Stimulated activated CD4-positive, alpha-beta T cell treated with anti-CD3 and anti-CD28 coated beads, Interleukin-2, amount 100 ng/mL, for 24 hours (primary cell): ENCODE data around the gene TMEM176B.
"Not testable (repeated sequence)": the region's sequence is repeated elsewhere in the genome, so short reads cannot be mapped to it uniquely, and the experiment has no call there.

Experiments
- DNase-seq, 2 donors: peaks; one replicate each; pipeline ENCODE4 v3.0.0-alpha.2; 2020

The TMEM176B gene

DNA sequence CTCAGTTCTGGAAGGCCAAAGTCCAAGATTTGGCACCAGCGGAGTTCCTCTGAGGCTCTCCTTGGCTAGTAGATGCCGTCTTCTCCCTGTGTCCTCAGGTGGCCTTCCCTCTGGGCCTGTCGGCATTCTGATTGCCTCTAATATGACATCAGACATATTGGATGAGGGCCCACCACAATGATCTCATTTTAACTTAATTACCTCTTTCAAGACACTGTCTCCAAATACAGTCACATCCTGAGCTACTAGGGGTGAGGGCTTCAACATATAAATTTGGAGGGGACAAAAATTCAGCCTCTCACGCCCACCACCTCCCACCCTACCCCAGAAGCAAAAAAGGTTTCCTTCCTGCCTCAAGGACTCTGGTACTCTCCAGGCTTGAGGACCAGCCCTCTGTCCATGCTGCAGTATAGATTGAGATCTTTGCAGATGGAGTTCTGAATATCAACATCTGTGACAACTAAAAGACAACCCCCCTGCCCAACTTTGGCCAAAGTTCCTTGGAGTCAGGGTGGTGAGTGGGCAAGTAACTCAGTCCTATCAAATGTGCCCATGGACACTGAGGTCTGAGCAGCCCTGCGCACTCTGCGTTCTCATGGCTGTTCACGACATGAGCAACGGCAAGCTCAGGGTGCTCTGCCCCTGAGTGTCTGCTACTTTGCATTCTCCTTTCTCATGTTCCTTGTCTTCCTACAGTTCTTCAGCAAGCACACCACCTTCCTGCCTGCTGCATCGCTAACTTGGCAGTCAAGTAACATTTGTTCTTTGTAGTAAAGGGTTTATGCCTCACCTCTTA lies 11.5 kb downstream of the TMEM176B start:
- no peak for DNase-seq

DNA sequence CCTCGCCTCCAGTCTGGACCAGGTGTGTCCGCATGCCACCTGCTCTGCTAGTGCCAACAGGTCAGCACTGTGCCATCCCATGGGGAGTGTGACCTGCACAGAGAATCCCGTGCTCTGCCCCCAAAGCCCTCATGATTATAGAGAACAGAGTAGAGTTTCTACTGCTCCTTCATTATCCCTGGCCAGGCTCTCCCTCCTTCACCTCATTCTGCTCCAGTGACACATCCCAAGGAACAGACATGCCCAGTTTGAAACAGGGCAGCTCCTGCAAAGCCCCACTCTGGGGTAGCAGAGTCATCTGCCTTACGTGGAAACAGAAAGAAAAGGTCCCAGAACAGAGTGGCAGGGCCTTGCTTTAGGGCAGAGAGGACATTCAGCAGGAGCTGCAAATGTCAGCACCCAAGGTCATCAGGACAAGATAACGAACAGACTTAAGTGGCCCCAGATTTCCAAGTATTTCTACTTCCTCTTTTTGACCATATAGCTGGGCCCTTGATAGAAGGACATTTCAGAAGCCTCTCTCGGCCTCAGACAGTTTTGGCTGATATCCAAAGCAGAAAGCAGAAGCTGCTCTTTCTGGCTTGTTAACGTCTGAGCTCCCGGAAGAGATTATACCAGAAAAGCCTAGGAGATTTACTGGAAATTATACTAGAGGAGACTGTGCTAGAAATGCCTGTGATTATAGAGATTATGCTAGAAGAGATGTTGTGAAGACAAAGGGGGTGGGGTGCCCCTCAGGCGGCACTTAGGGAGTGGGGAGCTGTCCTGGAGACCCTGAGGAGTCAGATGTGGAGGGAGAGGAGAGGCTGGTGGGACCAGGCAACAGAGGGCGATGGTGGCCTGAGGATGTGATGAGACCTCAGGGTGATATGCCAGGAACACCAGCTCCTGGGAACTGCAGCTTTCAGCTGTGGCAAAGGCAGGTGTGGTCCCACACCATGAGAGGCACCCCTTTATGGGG lies 12.6 kb downstream of the TMEM176B start:
- DNase-seq = no peak

- no peak for DNase-seq
Observed at GRCh38 chr7:150784954-150785353, 15.2 kb downstream of the TMEM176B start.

- no peak for DNase-seq
Observed at GRCh38 chr7:150784120-150784736, 15.9 kb downstream of the TMEM176B start.

GRCh38 chr7:150781961-150782360 lies 18.2 kb downstream of the TMEM176B start:
- no peak for DNase-seq

- no peak for DNase-seq
Observed at GRCh38 chr7:150781103-150781502, 19.1 kb downstream of the TMEM176B start.

DNA sequence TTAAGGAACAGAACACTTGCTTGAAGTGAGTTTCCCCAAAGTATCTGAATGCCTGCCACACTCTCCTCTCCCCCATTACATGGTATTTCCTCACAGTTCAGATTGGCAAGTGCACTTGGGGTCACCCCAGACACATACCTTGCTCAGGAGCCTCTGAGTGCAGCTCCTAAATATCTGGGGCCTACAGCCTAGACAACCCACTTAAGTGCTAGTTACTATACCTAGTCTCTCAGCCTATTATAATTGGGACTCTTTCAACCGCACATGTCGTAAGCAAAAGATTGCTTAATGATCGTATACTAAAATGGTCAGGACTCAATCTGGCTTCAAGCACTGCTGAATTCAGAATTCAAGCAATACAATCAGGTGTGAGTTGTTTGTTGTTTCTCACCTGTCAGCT lies 19.9 kb downstream of the TMEM176B start:
- no peak for DNase-seq

DNA sequence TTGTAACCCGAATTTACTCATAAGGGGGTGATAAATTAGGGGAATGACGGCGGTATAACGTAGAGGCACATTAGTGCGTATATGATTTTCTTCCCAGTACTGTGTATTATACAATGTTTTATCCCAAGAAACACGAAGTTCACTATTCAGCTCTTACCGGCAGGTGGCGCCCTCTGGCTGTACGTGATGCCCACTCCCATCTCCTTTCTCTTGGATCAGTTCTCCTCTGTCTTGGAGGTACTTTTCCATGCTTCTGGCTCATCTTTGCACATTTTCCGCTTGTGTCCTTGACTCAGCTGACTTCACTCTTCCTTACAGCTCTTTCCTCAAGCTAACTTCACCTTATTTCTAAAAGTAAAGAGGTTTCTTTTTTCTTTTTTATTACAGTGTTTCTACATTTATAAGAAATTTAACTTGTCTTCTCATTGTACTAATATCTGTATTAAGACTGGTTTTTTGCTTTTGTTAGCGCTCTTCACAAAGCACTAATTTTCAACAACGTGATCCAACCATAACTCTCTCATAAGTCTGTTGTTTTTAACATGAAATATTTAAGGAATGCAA lies 21.3 kb downstream of the TMEM176B start:
- peak; percentile 84 to 86 for DNase-seq

GRCh38 chr7:150778014-150778737 lies 22.0 kb downstream of the TMEM176B start:
- no peak for DNase-seq

DNA sequence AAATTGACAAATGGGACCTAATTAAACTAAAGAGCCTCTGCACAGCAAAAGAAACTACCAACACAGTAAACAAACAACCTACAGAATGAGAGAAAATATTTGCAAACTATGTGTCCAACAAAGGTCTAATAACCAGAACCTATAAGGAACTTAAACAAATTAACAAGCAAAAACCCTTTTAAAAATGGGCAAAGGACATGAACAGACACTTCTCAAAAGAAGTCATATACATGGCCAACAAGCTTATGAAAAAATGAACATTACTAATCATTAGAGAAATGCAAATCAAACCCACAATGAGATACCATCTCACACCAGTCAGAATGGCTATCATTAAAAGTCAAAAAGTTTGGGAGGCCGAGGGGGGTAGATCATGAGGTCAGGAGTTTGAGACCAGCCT lies 26.0 kb downstream of the TMEM176B start:
- DNase-seq = not testable (repeated sequence)

- no peak for DNase-seq
Observed at GRCh38 chr7:150769768-150770167, 30.4 kb downstream of the TMEM176B start.

DNA sequence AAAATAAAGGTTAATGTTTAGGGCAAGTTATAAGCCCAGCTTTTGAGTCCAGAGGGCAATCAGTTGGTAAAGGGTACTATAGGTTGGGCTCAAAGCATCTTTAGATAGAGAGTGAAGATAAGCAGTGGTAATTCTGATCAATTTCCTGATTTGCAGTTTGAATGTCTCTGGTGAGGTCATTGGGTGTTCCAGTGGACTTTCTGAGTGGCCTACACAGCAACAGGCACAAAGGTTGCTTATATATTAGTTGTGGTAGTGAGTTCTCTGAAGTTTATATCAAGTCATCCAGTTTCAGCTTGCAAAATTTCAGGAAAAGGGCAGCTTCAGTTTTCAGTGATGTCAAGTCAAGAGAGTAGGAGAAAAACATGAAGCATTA lies 33.8 kb downstream of the TMEM176B start:
- DNase-seq = no peak

GRCh38 chr7:150759479-150759878 lies 40.7 kb downstream of the TMEM176B start:
- DNase-seq = no peak

DNA sequence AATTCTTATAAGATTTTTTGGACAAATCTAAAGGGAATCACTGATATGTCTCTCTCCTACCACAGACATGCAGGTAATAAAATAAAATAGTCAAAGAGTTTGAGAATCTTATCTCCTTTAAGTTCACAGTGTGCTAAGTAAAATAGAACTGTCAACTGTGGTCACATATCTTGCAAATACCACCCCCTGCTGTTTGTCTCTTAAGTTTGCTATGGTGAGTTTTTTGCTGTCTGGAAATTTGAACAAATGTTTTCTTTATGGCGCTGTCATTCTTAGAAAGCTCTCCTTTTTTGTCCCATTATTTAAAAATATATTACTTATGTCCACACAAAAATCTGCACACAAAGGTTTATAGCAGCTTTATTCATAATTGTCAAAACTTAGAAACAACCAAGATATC lies 43.3 kb downstream of the TMEM176B start:
- DNase-seq = no peak

GRCh38 chr7:150756166-150756565 lies 44.0 kb downstream of the TMEM176B start:
- DNase-seq = peak in 1 of 2 donors; percentile 34

DNA sequence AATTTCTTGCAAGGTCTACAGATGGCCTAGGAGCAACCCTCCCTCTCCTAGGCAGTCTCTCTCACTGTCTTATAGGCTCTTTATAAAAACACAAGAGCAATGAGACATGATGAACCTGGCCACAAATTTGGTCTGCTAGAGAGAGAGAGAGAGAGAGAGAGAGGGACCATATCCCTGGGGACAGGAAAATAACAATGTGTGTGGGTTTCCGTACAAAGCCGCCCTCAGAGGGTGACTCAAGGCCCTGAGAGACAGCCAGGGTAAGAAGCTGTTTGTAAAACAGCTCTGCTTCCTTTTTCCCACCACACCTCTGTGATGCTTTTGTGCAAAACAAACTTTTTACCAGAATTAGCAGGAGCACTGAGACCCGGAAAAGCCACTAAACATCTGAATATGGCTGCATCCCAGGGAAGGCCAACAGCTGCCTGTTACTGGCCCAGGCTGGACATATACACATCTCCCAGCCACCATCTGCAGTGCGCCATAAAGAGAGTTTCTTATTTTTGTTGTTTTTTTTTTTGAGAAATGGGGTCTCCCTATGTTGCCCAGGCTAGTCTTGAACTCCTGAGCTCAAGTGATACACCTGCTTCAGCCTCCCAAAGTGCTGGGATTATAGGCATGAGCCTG lies 44.6 kb downstream of the TMEM176B start:
- peak; percentile 61 to 70 for DNase-seq

DNA sequence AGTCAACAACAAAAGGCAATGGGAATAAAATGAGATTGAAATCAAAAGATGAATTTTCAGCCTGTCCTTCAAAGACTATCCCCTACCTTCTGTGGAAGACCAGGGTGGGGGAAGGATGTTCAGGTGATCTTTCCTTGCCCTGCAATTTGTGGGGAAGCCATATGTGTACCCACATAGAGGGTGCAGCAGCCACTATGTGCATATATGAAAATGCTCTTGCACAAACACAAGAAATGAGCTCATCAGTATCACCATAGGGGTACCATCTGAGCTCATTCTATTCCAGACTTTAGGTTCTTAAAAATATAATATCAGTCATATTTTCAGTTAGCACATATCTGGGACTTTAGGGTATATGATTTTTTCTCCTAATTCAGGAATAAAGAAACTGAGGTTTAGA lies 45.2 kb downstream of the TMEM176B start:
- peak in 1 of 2 donors; percentile 24 for DNase-seq

DNA sequence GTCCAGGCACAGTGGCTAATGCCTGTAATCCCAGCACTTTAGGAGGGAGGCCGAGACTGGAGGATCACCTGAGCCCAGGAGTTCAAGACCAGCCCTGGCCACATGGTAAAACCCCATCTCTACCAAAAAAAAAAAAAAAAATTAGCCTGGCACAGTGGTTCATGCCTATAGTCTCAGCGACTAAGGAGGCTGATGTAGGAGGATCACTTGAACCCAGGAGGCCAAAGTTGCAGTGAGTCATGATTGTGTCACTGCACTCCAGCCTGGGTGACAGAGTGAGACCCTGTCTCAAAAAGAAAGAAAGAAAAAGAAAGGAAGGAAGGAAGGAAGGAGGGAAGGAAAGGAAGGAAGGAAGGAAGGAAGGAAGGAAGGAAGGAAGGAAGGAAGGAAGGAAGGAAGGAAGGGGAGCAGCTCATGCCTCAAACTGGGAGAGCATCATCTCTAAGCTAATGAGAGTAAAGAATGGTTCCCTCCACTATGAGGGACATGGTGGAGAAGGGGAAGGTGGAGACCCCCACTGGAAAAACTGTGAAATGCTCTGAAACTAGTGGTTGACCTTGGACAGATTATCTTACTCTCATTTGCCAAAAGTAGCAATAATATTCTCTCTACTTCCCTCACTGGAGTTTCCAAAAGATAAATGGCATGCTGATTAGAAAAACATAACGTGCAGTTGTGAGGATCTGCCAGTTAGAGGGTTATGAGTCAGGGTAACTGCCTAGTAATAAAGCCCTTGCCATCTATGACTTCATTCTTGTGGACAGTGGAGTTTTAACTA lies 46.1 kb downstream of the TMEM176B start:
- DNase-seq = peak in 1 of 2 donors; percentile 56

DNA sequence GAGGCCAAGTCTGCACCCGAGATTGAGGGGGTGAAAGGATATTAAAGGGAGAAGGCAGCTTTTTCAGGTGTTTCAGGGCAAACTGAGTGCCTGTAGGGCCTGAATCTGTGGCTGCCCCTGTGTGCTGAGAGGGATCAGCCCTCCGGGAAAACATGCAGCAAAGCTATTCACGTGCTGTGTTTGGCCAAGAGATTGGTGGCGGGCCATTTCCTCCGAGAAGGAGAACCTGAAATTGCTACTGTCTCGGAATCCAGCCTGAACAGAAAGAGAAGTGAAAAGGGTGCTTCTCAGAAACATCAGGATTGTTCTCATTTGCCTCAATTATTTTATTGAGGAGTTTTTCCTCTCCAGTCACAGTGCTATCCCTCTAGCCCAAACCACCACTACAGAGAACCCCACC lies 46.9 kb downstream of the TMEM176B start:
- no peak for DNase-seq

DNA sequence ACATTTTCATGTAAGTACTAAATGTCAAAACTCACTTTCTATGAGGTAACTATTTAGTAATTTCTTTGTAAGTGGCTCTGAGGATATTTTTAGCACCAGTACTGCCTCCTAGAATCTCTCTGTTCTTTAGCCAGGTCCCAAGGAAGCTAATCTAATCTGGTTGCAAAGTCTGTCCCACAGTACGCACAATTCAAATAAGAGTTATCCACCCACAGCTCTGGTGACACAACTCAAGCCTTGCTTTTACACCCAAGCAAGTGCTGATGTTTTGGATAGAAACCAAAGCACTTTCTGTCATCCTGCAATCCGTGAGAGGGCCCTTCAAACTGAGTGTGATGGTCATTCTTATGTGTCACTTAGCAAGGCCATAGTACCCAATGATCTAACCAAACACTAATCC lies 48.5 kb downstream of the TMEM176B start:
- DNase-seq = peak in 1 of 2 donors; percentile 28

DNA sequence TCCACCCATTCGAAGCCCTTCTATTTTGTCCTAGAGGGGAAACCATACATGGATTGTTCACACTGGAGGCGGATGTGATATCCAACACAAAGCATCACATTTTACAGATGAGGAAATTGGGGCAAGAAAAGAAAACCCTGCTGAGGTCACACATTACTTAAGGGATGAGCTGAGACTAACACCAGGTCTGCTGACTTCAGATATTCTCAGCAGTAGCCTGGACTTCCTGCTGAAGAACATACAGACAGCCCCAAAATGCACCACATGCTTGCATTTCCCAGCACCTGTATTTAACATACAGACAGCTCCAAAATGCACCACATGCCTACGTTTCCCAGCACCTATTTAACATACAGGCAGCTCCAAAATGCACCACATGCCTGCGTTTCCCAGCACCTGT lies 51.8 kb downstream of the TMEM176B start:
- peak in 1 of 2 donors; percentile 19 for DNase-seq
